ENCODE measurements around the gene UBE2D4.
"Not testable (repeated sequence)": the region's sequence is repeated elsewhere in the genome, so short reads cannot be mapped to it uniquely, and the experiment has no call there.

Gene UBE2D4

DNA sequence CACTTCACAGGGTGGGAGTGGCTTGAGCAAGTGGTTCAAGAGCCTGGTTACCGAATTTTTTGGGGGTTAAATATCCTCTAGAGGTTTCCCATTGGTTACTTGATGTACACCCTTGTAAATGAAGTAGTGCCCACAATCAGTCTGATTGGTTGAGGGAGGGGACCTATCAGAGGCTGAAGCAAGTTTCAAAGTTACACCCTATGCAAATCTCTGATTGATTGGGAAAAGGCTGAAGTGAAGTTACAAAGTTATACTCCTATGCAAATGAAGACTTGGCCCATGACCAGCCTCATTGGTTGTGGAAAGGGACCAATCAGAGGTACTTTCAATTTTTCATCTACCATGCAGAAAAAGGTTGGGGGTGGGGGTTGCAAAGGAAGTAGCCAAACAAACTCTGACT is 34.7 kb downstream of the UBE2D4 start:
- no peak for DNase-seq

GRCh38 chr7:43966392-43966791 is 40.2 kb downstream of the UBE2D4 start:
- not testable (repeated sequence) for DNase-seq

GRCh38 chr7:43968172-43969040 is 42.2 kb downstream of the UBE2D4 start:
- not testable (repeated sequence) for DNase-seq

DNA sequence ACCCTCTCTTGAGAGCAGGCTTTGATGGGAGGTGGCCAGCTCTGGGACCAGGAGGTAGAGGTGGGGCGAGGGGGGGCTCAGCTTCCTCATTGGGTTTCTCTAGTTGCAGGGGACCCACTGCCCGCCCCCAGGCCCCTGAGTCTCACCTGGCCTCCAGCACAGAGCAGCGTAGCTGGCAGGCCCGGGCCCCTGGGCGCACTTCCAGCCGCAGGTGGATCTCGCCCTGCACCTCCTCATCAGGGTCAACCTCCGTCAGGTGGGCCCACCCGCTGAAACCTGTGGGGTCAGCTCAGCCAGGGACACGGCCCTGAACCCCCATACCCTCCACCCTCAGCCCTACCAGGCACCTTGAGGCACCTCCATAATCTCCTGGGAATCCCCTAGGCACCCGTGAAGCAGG is 43.4 kb downstream of the UBE2D4 start:
- not testable (repeated sequence) for DNase-seq

DNA sequence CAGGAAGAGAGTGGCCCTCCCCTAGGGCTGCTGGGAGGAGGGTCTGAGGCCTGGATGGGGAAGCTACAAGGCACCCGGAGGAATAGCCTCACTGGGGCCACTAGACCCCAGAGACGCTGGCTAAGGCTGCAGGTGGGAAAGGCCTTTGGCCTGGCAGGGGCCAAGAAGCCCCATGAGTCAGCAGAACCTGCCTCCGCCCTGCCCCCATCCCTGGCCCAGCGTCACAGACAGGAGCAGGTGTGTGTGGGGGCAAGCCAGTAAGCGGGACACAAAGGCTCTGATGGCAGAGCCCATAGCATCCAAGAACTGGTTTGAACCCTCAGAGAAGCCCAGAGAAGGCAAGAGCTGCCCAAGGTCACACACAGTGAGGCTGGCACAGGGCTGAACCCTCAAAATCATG is 44.5 kb downstream of the UBE2D4 start:
- DNase-seq = not testable (repeated sequence)

GRCh38 chr7:43974033-43974573 is 47.9 kb downstream of the UBE2D4 start:
- not testable (repeated sequence) for DNase-seq

DNA sequence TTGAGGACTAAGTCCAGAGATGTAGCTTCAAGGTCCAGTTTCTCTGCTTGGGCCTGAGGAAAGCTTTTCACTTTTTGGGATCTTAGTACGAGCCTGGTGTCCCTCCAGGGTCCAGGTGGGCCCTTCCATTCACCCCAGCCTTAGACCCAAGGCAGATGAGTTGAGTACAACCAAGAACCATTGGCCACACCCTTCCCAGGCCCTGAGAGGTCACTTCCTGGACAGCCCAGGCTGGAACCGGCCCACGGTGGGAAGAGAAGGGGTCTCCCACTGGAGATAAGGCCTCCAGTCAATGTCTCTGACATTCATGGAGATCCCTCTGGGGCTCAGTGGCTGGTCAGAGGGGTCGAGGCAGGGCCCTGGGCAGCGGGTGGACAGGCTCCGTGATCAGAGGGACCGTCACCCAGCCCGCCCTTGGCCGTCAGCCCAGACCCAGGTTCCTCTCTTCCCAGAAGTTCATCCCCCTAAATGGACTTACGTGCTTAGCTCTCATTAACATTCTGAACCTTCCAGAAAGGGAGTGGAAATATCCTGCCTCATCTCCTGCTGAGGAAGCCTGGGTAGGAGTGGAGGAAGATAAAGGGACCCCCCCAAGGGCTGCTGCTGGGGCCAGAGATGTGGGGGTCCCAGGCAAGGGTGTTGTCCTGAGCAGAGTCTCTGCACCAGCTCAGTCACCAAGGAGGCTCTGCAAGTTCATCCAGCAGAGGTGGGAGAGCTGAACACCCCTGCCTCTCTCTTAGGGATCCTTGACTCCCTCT is 48.7 kb downstream of the UBE2D4 start:
- DNase-seq = not testable (repeated sequence)

DNA sequence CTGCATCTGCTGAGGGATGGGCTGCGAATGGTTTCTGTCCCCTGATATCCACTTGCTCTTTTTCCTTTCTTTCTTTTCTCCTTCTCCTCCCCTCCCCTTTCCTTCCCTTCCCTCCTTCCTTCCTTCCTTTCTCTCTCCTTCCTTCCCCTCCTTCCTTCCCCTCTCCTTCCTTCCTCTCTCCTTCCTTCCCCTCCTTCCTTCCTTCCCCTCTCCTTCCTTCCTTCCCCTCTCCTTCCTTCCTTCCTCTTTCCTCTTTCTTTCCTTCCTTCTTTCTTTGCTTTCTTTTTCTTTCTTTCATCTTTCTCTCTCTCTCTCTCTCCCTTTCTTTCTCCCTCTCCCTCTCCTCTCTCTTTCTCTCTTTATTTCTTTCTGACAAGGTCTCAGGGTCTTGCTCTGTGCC is 51.3 kb downstream of the UBE2D4 start:
- no peak for DNase-seq

DNA sequence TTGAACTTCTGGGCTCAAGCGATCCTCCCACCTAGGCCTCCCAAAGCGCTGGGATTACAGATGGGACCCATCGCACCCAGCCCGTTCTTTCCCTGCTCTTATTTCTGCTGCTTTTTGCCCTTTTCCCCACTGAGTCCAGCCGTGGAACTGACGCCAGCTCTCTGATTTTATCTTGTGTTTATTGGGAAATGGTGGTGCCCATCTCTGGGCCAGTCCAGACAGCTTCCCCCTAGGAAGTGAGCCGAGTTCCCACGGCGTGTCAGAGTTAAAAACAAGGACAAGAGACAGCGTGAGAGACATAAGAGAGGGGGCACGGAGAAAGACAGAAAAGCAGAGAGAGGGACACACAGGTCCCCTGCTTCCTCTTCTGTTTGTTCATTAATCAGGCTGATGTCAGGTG is 51.9 kb downstream of the UBE2D4 start:
- DNase-seq = not testable (repeated sequence)

GRCh38 chr7:43982848-43983247 is 56.6 kb downstream of the UBE2D4 start:
- not testable (repeated sequence) for DNase-seq

DNA sequence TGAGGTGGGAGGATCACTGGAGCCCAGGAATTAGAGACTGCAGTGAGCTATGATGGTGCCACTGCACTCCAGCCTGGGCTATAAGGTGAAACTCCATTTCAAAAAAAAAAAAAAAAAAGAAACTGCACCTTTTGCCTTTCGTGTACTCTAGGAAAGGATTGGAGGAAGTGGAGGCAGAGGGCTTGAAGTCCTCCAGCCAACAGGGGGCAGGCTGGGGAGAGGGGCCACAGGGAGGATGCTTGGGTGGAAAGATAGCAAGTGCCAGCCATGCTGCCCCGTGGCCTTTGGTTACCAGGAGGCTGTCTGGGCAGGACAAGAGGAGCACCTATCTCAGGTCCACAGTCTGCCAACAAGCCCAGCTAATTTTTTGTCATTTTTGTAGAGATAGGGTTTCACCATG is 57.5 kb downstream of the UBE2D4 start:
- DNase-seq = not testable (repeated sequence)

DNA sequence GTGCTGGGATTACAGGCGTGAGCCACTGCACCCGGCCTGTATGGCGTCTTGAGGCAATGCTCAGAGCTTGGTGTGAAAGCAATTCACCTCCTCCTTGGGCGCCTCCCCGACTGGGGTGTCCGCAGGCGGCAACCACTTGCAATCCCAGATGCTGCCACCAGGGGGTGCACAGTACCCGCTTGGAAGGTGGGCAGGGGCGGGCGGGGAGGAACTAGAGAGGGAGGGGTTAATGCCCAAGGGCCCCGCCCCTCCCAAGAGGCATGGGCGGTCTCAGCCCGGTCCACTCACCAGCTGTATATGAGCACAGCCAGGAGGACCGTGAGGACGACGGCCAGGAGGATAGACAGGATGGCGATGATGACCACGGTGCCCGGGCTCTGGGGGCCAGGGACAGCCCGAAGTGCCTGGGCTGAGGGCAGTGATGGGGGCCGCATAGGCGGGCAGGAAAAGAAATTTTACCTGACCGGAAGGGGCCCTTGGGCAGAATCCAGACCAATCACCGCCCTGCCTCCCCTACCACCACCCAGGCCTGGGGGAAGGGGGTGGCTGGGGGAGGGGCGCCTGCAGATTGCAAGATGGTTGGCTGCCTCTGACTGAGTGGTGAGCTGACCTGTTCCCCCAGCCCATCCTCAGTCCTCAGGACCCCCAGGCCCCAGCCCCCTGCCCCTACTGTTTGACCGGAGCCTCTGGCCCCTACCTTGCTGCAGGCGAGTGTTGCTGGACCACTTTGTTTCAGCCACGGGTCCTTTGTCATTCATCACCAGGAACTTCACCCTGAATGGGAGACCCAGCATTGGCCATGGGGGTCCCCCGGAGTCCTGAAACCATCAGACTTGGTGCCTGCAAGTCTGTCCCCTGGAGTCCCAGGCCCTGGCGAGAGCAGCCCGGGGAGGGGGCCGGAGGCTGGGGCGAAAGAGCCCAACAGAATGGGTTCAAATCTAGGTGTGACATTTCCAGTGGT is 59.9 kb downstream of the UBE2D4 start:
- DNase-seq = peak in 40 of 58 donors; percentile 3 to 83 (median 34)

- not testable (repeated sequence) for DNase-seq
Measured at GRCh38 chr7:43987476-43987875, 61.2 kb downstream of the UBE2D4 start.

- not testable (repeated sequence) for DNase-seq
Measured at GRCh38 chr7:43990011-43990585, 63.9 kb downstream of the UBE2D4 start.

DNA sequence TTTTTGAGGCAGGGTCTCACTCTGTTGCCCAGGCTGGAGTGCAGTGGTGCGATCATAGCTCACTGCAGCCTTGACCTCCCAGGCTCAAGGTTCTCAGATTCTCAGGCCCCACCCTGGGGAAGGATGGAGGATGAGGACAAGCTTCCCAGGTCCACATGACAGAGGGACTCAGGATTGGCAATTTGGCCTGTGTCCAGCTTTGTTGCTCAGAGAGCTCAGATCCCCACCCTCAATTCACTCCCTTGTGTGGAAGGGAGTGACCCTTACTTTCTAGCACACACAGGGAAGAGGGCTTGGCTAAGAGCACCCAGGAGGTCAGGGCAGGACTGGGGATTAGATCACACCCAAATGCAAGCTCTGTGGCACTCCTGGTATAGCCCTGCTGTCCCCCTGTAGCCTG is 64.6 kb downstream of the UBE2D4 start:
- not testable (repeated sequence) for DNase-seq

DNA sequence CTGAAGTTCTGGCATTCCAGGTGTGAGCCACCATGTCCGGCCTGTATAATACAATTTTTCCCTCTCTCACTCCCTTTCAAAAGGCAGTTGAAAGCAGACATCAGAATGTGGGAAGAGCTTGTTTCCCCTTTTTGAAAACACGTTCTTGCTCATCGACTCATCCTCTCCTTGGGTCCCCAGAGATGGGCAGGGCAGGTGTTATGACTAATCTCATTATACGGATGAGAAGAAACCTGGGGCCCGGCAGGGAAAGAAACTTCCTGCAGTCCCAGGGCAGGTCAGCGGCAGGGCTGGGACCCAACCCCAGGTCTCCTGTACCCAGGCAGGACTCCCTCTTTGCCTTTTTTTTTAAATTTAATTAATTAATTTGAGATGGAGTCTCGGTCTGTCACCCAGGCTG is 66.7 kb downstream of the UBE2D4 start:
- DNase-seq = not testable (repeated sequence)

- DNase-seq = not testable (repeated sequence)
Measured at GRCh38 chr7:43994681-43995080, 68.4 kb downstream of the UBE2D4 start.

GRCh38 chr7:43997532-43997931 is 71.3 kb downstream of the UBE2D4 start, which contains the start of gene SPDYE1:
TSS of gene SPDYE1 (plus strand) at chr7:43997897. CDS start at chr7:43999950, 2,053 bp downstream.
- DNase-seq = not testable (repeated sequence)

Data from anterior cingulate cortex (tissue), 58 donors.